Fibroblast of lung (primary cell): Measurements from ENCODE around the gene ORC3.

Source experiments
- CTCF ChIP-seq, 2 donors: IDR thresholded peaks in 1 of 2; conservative IDR thresholded peaks in 1 of 2; 1 replicate in 1 of 2; 2 replicates in 1 of 2; pipeline ENCODE4 v1.5.1; 2011 to 2012; ENCODE audit warnings: low read length in 2 of 2, control low read depth in 1 of 2, inconsistent platforms in 1 of 2, low read depth in 1 of 2, mild to moderate bottlenecking in 1 of 2
- EZH2 ChIP-seq: IDR thresholded peaks from 2 replicates; pipeline ENCODE4 v1.5.1; 2012; ENCODE audit warnings: low read length, control low read depth, mild to moderate bottlenecking; ENCODE audit errors: missing control alignments

DNA sequence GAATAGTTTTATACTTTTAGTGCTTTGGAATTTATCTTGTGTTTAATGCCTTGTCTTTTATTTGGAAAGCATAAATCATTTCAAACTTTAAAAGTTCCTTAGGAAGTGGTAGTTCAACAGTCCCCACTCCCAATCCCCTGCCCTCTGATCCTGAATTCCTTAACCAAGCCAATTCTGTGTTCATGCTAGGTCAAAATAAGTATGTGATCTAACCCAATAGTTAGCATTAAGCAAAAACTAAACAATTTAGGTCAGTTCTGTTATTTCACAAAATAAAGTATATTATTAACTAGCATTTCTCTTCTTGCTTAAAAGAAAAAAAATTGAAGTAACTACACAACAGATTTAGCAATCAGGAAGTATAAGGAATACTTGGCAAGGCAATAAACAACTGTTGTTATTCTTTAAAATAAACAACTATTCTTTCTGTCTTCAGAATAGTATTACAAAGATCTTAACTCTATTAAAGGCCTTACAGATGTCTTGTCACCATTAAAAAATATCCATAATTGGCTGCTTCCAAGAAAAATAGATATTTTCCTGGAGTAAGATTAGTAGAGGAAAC, 75.1 kb downstream of the ORC3 start:
- TF ChIP-seq EZH2 (no peak), CTCF (conservative IDR thresholded peaks at IDR 0.05 in 1 of 2, IDR thresholded peaks at IDR 0.05 in 1 of 2; ENCODE audit: low read depth in 1 of 2, low read length in 2 of 2) (no peak)
